Heart right ventricle (tissue), 16 donors: ENCODE measurements around the gene RXRA. TPM values are rescaled to one million over a fixed set of nuclear protein-coding genes. Genes with fewer than 3 reads are reported as not detected.

Experiments used
- ATAC-seq, 8 donors: fragments of 200-7000 bp; cut with Tn5 transposase; one replicate each; pipeline ENCODE4 v1.9.1; 2020; ENCODE audit warnings: mild to moderate bottlenecking in 8 of 8, moderate library complexity in 8 of 8, moderate number of reproducible peaks in 1 of 8
- DNase-seq, 2 donors: peaks; one replicate each; pipeline ENCODE4 v3.0.0-alpha.2; 2020
- H3K27ac ChIP-seq, 10 donors: fragments of 200-600 bp; sonication (generic) in 2 of 10; one replicate each; pipeline versions ENCODE4 v1.5.0 to v1.8.0; 2020 to 2022; ENCODE audit warnings: mild to moderate bottlenecking in 3 of 10
- H3K27me3 ChIP-seq, 7 donors: fragments of 200-600 bp; one replicate each; pipeline ENCODE4 v1.8.0; 2021 to 2022; ENCODE audit warnings: mild to moderate bottlenecking in 2 of 7
- H3K36me3 ChIP-seq, 9 donors: fragments of 200-600 bp; sonication (generic) in 1 of 9; one replicate each; pipeline versions ENCODE4 v1.5.0 to v1.8.0; 2020 to 2022; ENCODE audit warnings: mild to moderate bottlenecking in 2 of 9
- H3K4me1 ChIP-seq, 9 donors: fragments of 200-600 bp; sonication (generic) in 1 of 9; one replicate each; pipeline versions ENCODE4 v1.5.0 to v1.8.0; 2020 to 2022; ENCODE audit warnings: mild to moderate bottlenecking in 4 of 9
- H3K4me3 ChIP-seq, 10 donors: fragments of 200-600 bp; sonication (generic) in 2 of 10; one replicate each; pipeline versions ENCODE4 v1.5.0 to v1.8.0; 2020 to 2022; ENCODE audit warnings: mild to moderate bottlenecking in 7 of 10, moderate library complexity in 2 of 10
- H3K9me3 ChIP-seq, 11 donors: fragments of 200-600 bp in 10 of 11; sonication (generic) in 2 of 11; one replicate each; pipeline versions ENCODE4 v1.5.0 to v1.8.0; 2013 to 2022; ENCODE audit warnings: mild to moderate bottlenecking in 2 of 11, control low read depth in 1 of 11, moderate library complexity in 1 of 11
- CTCF ChIP-seq, 9 donors: fragments of 200-600 bp; sonication (generic) in 2 of 9; IDR thresholded peaks; one replicate each; pipeline versions ENCODE4 v1.5.0 to v1.8.0; 2021 to 2022; ENCODE audit warnings: antibody characterized with exemption in 9 of 9, mild to moderate bottlenecking in 5 of 9, moderate library complexity in 1 of 9
- WGBS, 2 donors: extraction: QIAGEN DNeasy Blood & Tissue Kit; methylation state at CpG; one replicate each; pipeline ENCODE4 v1.1.7; 2013; ENCODE audit warnings: inconsistent platforms in 1 of 2; 5-methylcytosine and 5-hydroxymethylcytosine counted together
- intact Hi-C, 10 donors: fragments of 100-400 bp; cut with DNase I; formaldehyde crosslinking; loops; one replicate each; pipeline versions ENCODE4 v1.11.1 to v1.14.2; 2022
- polyA plus RNA-seq, 2 donors: library from polyadenylated mRNA; stranded (reverse); fragments of 200-250 nt; gene quantifications; one replicate each; pipeline ENCODE4 v1.2.3, GENCODE V29; 2013
- total RNA-seq, 10 donors: library from RNA; stranded (reverse); fragmentation: NEBNext Ultra II Directional in 3 of 10; extraction: Animal tissue kit (Norgen Biotek cat#: 25700) in 3 of 10; gene quantifications; one replicate each; pipeline versions ENCODE4 v1.2.1 to v1.2.4, GENCODE V29; 2021 to 2023
- donor health status: Arrhythmogenic right ventricular cardiomyopathy.
- donor health status: ischemic (EF 13 %, LVEDD 7.1; RV severe dilation, severe dysfunction).
- donor health status: healthy with polysubstance abuse.
- donor health status: DM: no; HTN: yes; CAD: no.
- donor health status: DM: no; HTN: no; CAD: no.
- donor health status: ischemic (EF 25% LVEDD 6.9; RV normal size, moderate dysfunction).
- donor health status: ischemic (EF 25% LVEDD 5.7; RV mildly dilated, moderate dysfunction).
- donor health status: healthy.
- donor health status: DM: yes; HTN: yes; CAD: no.
- donor health status: Ischemic cardiomyopathy.
- donor health status: ischemic (EF 35%, LVEDD 5.7; RV mildly dilated, moderate dysfunction).
- donor health status: nonischemic (EF 11% LVEDD 7.7; RV severe dilation, severe dysfunction).
- donor health status: DM: yes; HTN: yes; CAD: no.
- donor health status: PGD.
- donor health status: ischemic (EF 29% LVEDD 5.4; RV normal size, mild dysfunction).
- donor health status: nonischemic (EF 23%, LVEDD 6.1; RV moderate dilation, normal function).

RXRA gene
- total and polyA plus RNA-seq, 12 donors = 22.6 to 92.3 (median 42.0) TPM

GRCh38 chr9:134336228-134336627, 10.0 kb downstream of the RXRA start:
- no peaks in the 10 kb centered on the region for H3K9me3 ChIP-seq
- no peak for TF ChIP-seq CTCF (IDR thresholded peaks at IDR 0.05)
- peak overlapping the region in 9 of 10 donors; percentile 57 to 84 (median 71) for H3K27ac ChIP-seq
- no peaks in the 10 kb centered on the region for H3K36me3 ChIP-seq
- intact Hi-C loops = loop anchor here in 2 of 10 donors (10.0 kb wide), 2 partner anchors 79 to 99 kb away; no protein-coding TSS in a partner anchor
- no peak overlapping the region for H3K4me3 ChIP-seq
- peaks cover 83 to 100% (median 100%) of the 10 kb centered on the region in 9 donors for H3K4me1 ChIP-seq
- H3K27me3 ChIP-seq = no peaks in the 10 kb centered on the region
- DNase-seq (no peak), ATAC-seq (no peak)
- WGBS, 2 donors = 42 to 44% methylated on average over 12 of the region's 12 CpGs

GRCh38 chr9:134336924-134337323, 10.7 kb downstream of the RXRA start:
- intact Hi-C loops = loop anchor here in 2 of 10 donors (10.0 kb wide), 2 partner anchors 78 to 98 kb away; no protein-coding TSS in a partner anchor
- H3K9me3 ChIP-seq = no peaks in the 10 kb centered on the region
- TF ChIP-seq CTCF (IDR thresholded peaks at IDR 0.05) = no peak
- H3K4me3 ChIP-seq = no peak overlapping the region
- peaks cover 83 to 100% (median 100%) of the 10 kb centered on the region in 9 donors for H3K4me1 ChIP-seq
- 67 to 70% methylated on average over 8 of the region's 8 CpGs for WGBS, 2 donors
- no peaks in the 10 kb centered on the region for H3K27me3 ChIP-seq
- DNase-seq = no peak
- peak overlapping the region in 6 of 10 donors; percentile 68 to 84 (median 76) for H3K27ac ChIP-seq
- no peaks in the 10 kb centered on the region for H3K36me3 ChIP-seq
- no peak for ATAC-seq

GRCh38 chr9:134337469-134337868, 11.2 kb downstream of the RXRA start:
- H3K27me3 ChIP-seq = no peaks in the 10 kb centered on the region
- H3K4me1 ChIP-seq = peaks cover 83 to 100% (median 100%) of the 10 kb centered on the region in 9 donors
- H3K36me3 ChIP-seq = no peaks in the 10 kb centered on the region
- no peak overlapping the region for H3K4me3 ChIP-seq
- H3K9me3 ChIP-seq = no peaks in the 10 kb centered on the region
- no peak for TF ChIP-seq CTCF (IDR thresholded peaks at IDR 0.05)
- intact Hi-C loops = loop anchor here in 2 of 10 donors (10.0 kb wide), 2 partner anchors 77 to 97 kb away; no protein-coding TSS in a partner anchor
- ATAC-seq (no peak), DNase-seq (no peak)
- H3K27ac ChIP-seq = peak overlapping the region in 2 of 10 donors; percentile 62 to 71
- WGBS, 2 donors = 92 to 93% methylated on average over 13 of the region's 13 CpGs

- no peaks in the 10 kb centered on the region for H3K36me3 ChIP-seq
- intact Hi-C loops = loop anchor here in 2 of 10 donors (2.0 to 10.0 kb wide), 3 partner anchors 40 to 96 kb away; no protein-coding TSS in a partner anchor
- ATAC-seq (peak in 2 of 8 donors; percentile 0 to 16), DNase-seq (no peak)
- H3K27me3 ChIP-seq = no peaks in the 10 kb centered on the region
- 13 to 15% methylated on average over 25 to 27 of the region's 27 CpGs for WGBS, 2 donors
- H3K27ac ChIP-seq = peak overlapping the region in 8 of 10 donors; percentile 29 to 71 (median 60)
- peak overlapping the region in 7 of 10 donors; percentile 5 to 29 (median 15) for H3K4me3 ChIP-seq
- peaks cover 81 to 100% (median 100%) of the 10 kb centered on the region in 9 donors for H3K4me1 ChIP-seq
- H3K9me3 ChIP-seq = no peaks in the 10 kb centered on the region
- no peak for TF ChIP-seq CTCF (IDR thresholded peaks at IDR 0.05)
These were observed 12.3 kb downstream of the RXRA start for GRCh38 chr9:134338394-134339182.
